Memory B cell (primary cell): ENCODE measurements around the gene B3GAT3.

Source experiments
- ATAC-seq: fragments of 150-1000 bp; cut with Tn5 transposase; 2 replicates; pipeline ENCODE4 v1.10.0; 2021; ENCODE audit warnings: low read depth, mild to moderate bottlenecking, moderate library complexity
- DNase-seq, 2 donors: peaks; one replicate each; pipeline ENCODE4 v3.0.0; 2022; ENCODE audit warnings: low spot score in 2 of 2
- H3K27ac Mint-ChIP-seq: one replicate; pipeline ENCODE4 v1.8.0; 2022; ENCODE audit warnings: mild to moderate bottlenecking, moderate library complexity, mixed read lengths
- H3K27me3 Mint-ChIP-seq: one replicate; pipeline ENCODE4 v1.8.0; 2022; ENCODE audit warnings: mixed read lengths
- H3K36me3 Mint-ChIP-seq: one replicate; pipeline ENCODE4 v1.8.0; 2022; ENCODE audit warnings: mild to moderate bottlenecking, mixed read lengths
- H3K4me1 Mint-ChIP-seq: one replicate; pipeline ENCODE4 v1.8.0; 2022; ENCODE audit warnings: mixed read lengths
- H3K4me3 Mint-ChIP-seq: one replicate; pipeline ENCODE4 v1.8.0; 2022; ENCODE audit warnings: mild to moderate bottlenecking, moderate library complexity, mixed read lengths
- H3K9me3 Mint-ChIP-seq: one replicate; pipeline ENCODE4 v1.8.0; 2022; ENCODE audit warnings: mixed read lengths

Gene B3GAT3

DNA sequence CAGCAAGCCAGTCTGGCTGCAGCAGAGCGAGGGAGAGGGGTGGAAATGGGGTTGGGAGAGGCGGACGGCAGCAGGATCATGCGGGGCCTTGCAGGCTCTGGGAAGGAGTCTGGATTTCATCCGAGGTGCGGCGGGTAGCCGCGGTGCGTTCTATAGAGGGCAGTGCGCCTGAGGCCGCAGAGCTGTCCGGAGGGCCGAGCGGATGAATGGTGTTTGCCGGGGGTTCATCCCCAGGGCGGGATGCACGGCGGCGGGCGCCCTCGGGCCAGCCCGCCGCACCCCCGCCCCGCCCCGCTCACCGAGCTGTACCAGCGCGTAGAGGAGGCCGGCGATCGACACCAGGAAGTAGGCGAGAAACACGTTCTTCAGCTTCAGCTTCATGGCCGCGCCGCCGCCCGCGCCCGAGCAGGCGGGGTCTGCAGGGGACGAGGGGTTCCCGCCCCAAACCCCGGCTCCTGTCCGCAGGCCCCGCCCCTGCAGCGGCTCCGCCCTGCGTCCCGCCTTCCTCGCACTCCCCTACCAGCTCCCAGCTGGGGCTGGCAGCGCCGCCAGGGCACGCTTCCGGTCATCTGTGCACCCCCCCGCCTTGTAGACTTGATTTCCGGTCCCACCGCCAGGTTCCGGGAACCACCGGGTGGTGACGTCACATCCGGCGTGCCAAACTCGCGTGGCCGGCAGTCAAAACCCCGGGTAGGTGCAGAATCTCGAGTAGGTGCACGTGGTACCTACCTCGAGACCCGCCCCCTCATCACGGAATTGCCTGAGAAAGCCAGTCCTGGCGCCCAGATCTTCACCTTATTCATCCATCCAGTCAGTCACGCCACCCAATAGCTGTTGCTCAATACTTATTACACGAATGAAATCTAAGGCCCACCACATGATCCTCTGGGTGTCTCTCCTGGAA, at the start of gene B3GAT3:
Gene B3GAT3 (minus strand): TSS at position 420 of the 904 bp plus-strand sequence. CDS start 39 bp downstream, at position 381.
- H3K4me1 Mint-ChIP-seq: peaks cover 10% of the 10 kb centered on the region
- H3K9me3 Mint-ChIP-seq: no peaks in the 10 kb centered on the region
- DNase-seq (peak; percentile 93 to 97), ATAC-seq (peak; percentile 85)
- peak within 1 kb of the TSS; percentile 93 for H3K27ac Mint-ChIP-seq
- H3K36me3 Mint-ChIP-seq: peaks cover 13% of the 10 kb centered on the region
- peak within 1 kb of the TSS; percentile 86 for H3K4me3 Mint-ChIP-seq
- H3K27me3 Mint-ChIP-seq: no peaks in the 10 kb centered on the region

GRCh38 chr11:62671236-62671607, 49.4 kb upstream of the B3GAT3 start:
- Mint-ChIP-seq H3K27me3 (no peaks in the 10 kb centered on the region), H3K4me1 (peaks cover 20% of the 10 kb centered on the region), H3K36me3 (peaks cover 3% of the 10 kb centered on the region), H3K9me3 (no peaks in the 10 kb centered on the region), H3K4me3 (peak overlapping the region; percentile 98), H3K27ac (peak overlapping the region; percentile 92)
- ATAC-seq (peak; percentile 14), DNase-seq (no peak)

- no peaks in the 10 kb centered on the region for H3K9me3 Mint-ChIP-seq
- H3K27ac Mint-ChIP-seq: no peak overlapping the region
- no peaks in the 10 kb centered on the region for H3K27me3 Mint-ChIP-seq
- no peak overlapping the region for H3K4me3 Mint-ChIP-seq
- H3K36me3 Mint-ChIP-seq: no peaks in the 10 kb centered on the region
- peaks cover 17% of the 10 kb centered on the region for H3K4me1 Mint-ChIP-seq
- ATAC-seq (no peak), DNase-seq (no peak)
Measured at GRCh38 chr11:62669420-62670161, 47.8 kb upstream of the B3GAT3 start.

- H3K27me3 Mint-ChIP-seq: no peaks in the 10 kb centered on the region
- no peaks in the 10 kb centered on the region for H3K9me3 Mint-ChIP-seq
- ATAC-seq: no peak
- peak overlapping the region; percentile 90 for H3K27ac Mint-ChIP-seq
- peaks cover 2% of the 10 kb centered on the region for H3K36me3 Mint-ChIP-seq
- H3K4me1 Mint-ChIP-seq: peaks cover 21% of the 10 kb centered on the region
- peak overlapping the region; percentile 21 for H3K4me3 Mint-ChIP-seq
- DNase-seq: no peak
Measured at GRCh38 chr11:62667460-62667859, 45.7 kb upstream of the B3GAT3 start.

GRCh38 chr11:62666259-62666926, 44.6 kb upstream of the B3GAT3 start:
- no peaks in the 10 kb centered on the region for H3K9me3 Mint-ChIP-seq
- H3K4me1 Mint-ChIP-seq: peaks cover 18% of the 10 kb centered on the region

GRCh38 chr11:62665599-62666258, 43.9 kb upstream of the B3GAT3 start:
- peak overlapping the region; percentile 90 for H3K27ac Mint-ChIP-seq
- no peaks in the 10 kb centered on the region for H3K27me3 Mint-ChIP-seq
- H3K36me3 Mint-ChIP-seq: peaks cover 2% of the 10 kb centered on the region
- DNase-seq (peak in 1 of 2 donors; percentile 47), ATAC-seq (peak; percentile 26)
- peaks cover 18% of the 10 kb centered on the region for H3K4me1 Mint-ChIP-seq
- H3K4me3 Mint-ChIP-seq: peak overlapping the region; percentile 91
- no peaks in the 10 kb centered on the region for H3K9me3 Mint-ChIP-seq

More at GRCh38 chr11:62666259-62666926, 44.6 kb upstream of the B3GAT3 start:
- Mint-ChIP-seq H3K36me3 (peaks cover 2% of the 10 kb centered on the region), H3K27ac (peak overlapping the region; percentile 90), H3K27me3 (no peaks in the 10 kb centered on the region), H3K4me3 (peak overlapping the region; percentile 91)
- ATAC-seq: no peak
- no peak for DNase-seq

DNA sequence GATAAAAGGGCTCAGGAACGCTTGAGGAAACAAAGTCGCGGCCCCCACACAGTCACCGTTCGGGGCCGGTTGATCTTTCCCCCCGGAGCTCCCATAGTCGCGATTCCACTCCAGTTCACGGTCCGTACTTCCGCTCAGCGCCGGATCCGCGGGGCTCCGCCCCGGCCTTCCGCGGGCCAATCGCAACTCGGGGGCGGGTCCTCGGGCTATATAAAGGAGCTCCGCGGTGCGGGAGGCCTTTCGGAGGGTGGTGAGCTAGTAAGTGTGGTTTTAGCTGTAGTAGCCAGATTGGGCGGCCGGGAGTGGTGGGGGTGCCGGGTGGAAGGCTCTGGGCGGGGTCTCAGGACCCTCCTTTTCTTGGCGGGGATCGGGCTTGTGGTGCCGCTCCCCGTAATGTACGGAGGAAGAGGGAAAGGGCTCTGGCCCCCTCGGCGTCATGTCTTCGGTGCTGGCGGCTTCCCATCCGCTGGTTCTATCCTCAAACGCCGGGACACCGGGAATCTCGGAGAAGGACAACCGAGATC, 43.4 kb upstream of the B3GAT3 start, which contains the start of the genes C11orf98 and CSKMT:
Gene C11orf98 (minus strand): TSS at position 136 of the 524 bp plus-strand sequence. CDS start 41 bp downstream, at position 95.
Gene CSKMT (plus strand): TSS at position 238 of the 524 bp plus-strand sequence. CDS start 568 bp downstream, outside the sequence.
- Mint-ChIP-seq H3K4me1 (peaks cover 18% of the 10 kb centered on the region), H3K4me3 (peak within 1 kb of the TSS; percentile 91), H3K27me3 (no peaks in the 10 kb centered on the region), H3K27ac (peak within 1 kb of the TSS; percentile 90), H3K36me3 (peaks cover 2% of the 10 kb centered on the region), H3K9me3 (no peaks in the 10 kb centered on the region)
- ATAC-seq: peak; percentile 94
- DNase-seq: peak; percentile 96 to 97

DNA sequence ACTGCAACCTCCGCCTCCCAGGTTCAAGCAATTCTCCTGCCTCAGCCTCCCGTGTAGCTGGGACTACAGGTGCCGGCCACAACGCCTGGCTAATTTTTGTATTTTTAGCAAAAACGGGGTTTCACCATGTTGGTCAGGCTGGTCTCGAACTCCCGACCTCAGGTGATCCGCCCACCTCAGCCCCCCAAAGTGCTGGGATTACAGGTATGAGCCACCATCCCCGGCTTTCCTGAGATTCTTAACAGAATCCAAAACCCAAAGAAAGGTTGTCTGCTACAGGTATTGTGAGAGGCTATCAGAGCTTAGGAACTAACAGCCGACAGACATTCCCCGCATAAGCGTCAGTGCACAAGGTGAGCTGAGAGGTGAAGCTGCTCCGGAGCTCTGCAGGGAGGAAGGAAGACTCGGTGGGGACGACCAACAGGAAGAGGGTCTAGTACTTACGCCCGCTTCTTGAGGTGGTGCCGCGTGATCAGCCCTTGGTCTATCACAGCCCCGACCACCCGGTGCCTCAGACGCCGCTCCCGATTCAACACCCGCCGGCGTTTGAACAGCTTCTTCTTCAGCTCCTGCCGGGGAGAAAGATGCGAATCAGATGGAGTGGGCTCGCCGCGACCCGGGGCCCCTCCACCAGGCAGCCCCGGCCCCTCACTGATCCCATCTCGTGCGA, 42.8 kb upstream of the B3GAT3 start:
- Mint-ChIP-seq H3K27me3 (no peaks in the 10 kb centered on the region), H3K4me1 (peaks cover 18% of the 10 kb centered on the region), H3K9me3 (no peaks in the 10 kb centered on the region), H3K36me3 (peaks cover 2% of the 10 kb centered on the region), H3K27ac (peak overlapping the region; percentile 90), H3K4me3 (peak overlapping the region; percentile 91)
- DNase-seq: peak in 1 of 2 donors; percentile 46
- ATAC-seq: peak; percentile 43

- Mint-ChIP-seq H3K4me3 (no peak overlapping the region), H3K4me1 (peaks cover 9% of the 10 kb centered on the region), H3K27ac (no peak overlapping the region), H3K9me3 (no peaks in the 10 kb centered on the region), H3K27me3 (no peaks in the 10 kb centered on the region), H3K36me3 (no peaks in the 10 kb centered on the region)
- ATAC-seq: no peak
- DNase-seq: no peak
Measured at GRCh38 chr11:62656796-62657429, 35.1 kb upstream of the B3GAT3 start.

- no peaks in the 10 kb centered on the region for H3K36me3 Mint-ChIP-seq
- ATAC-seq: no peak
- H3K4me1 Mint-ChIP-seq: peaks cover 16% of the 10 kb centered on the region
Measured at GRCh38 chr11:62654297-62654696, 32.5 kb upstream of the B3GAT3 start.

GRCh38 chr11:62652161-62653006, 30.6 kb upstream of the B3GAT3 start:
- H3K4me1 Mint-ChIP-seq: peaks cover 16% of the 10 kb centered on the region
- peak overlapping the region; percentile 98 for H3K27ac Mint-ChIP-seq
- no peaks in the 10 kb centered on the region for H3K36me3 Mint-ChIP-seq
- peak overlapping the region; percentile 97 for H3K4me3 Mint-ChIP-seq
- H3K9me3 Mint-ChIP-seq: no peaks in the 10 kb centered on the region
- H3K27me3 Mint-ChIP-seq: no peaks in the 10 kb centered on the region
- ATAC-seq (no peak), DNase-seq (no peak)

More at GRCh38 chr11:62654297-62654696, 32.5 kb upstream of the B3GAT3 start:
- Mint-ChIP-seq H3K27me3 (no peaks in the 10 kb centered on the region), H3K9me3 (no peaks in the 10 kb centered on the region), H3K4me3 (peak overlapping the region; percentile 66), H3K27ac (peak overlapping the region; percentile 28)
- DNase-seq: no peak
